HG03521 (cell line): ENCODE results near the gene SYNDIG1L.
"Not testable (repeated sequence)": the region's sequence is repeated elsewhere in the genome, so short reads cannot be mapped to it uniquely, and the experiment has no call there.

Experiments used
- ATAC-seq: cut with Tn5 transposase; IDR thresholded peaks from one replicate; pipeline ENCODE4 v1.9.1; 2021; ENCODE audit warnings: mild to moderate bottlenecking, moderate library complexity; ENCODE audit not compliant: unreplicated experiment

SYNDIG1L gene

GRCh38 chr14:74426202-74426582 is at the start of gene SYNDIG1L:
Gene SYNDIG1L (minus strand): TSS chr14:74426210. CDS start chr14:74409744, 16,466 bp downstream.
- no peak for ATAC-seq

GRCh38 chr14:74475678-74476077 is 49.7 kb upstream of the SYNDIG1L start:
- ATAC-seq = no peak

- ATAC-seq = no peak
These were observed 48.4 kb upstream of the SYNDIG1L start for GRCh38 chr14:74474376-74474775.

- ATAC-seq = no peak
These were observed 46.6 kb upstream of the SYNDIG1L start for GRCh38 chr14:74472601-74473000.

GRCh38 chr14:74469548-74470518 is 43.8 kb upstream of the SYNDIG1L start:
- no peak for ATAC-seq

- ATAC-seq = no peak
These were observed 42.5 kb upstream of the SYNDIG1L start for GRCh38 chr14:74468513-74468912.

- no peak for ATAC-seq
These were observed 39.3 kb upstream of the SYNDIG1L start for GRCh38 chr14:74465335-74465734.

GRCh38 chr14:74464785-74465184 is 38.8 kb upstream of the SYNDIG1L start:
- no peak for ATAC-seq

- ATAC-seq = no peak
These were observed 37.7 kb upstream of the SYNDIG1L start for GRCh38 chr14:74463697-74464096.

GRCh38 chr14:74462993-74463392 is 37.0 kb upstream of the SYNDIG1L start:
- ATAC-seq = no peak

- ATAC-seq = no peak
These were observed 34.0 kb upstream of the SYNDIG1L start for GRCh38 chr14:74459976-74460375.

GRCh38 chr14:74459289-74459946 is 33.4 kb upstream of the SYNDIG1L start:
- no peak for ATAC-seq

- ATAC-seq = no peak
These were observed 31.5 kb upstream of the SYNDIG1L start for GRCh38 chr14:74457565-74457895.

- ATAC-seq = no peak
These were observed 30.9 kb upstream of the SYNDIG1L start for GRCh38 chr14:74456684-74457564.

- ATAC-seq = not testable (repeated sequence)
These were observed 28.4 kb upstream of the SYNDIG1L start for GRCh38 chr14:74454397-74454796.

GRCh38 chr14:74444866-74445265 is 18.9 kb upstream of the SYNDIG1L start:
- no peak for ATAC-seq

- no peak for ATAC-seq
These were observed 16.7 kb upstream of the SYNDIG1L start for GRCh38 chr14:74442757-74443156.

- ATAC-seq = no peak
These were observed 15.1 kb upstream of the SYNDIG1L start for GRCh38 chr14:74441113-74441512.

GRCh38 chr14:74438351-74438915 is 12.4 kb upstream of the SYNDIG1L start:
- ATAC-seq = no peak

- ATAC-seq = no peak
These were observed 11.6 kb upstream of the SYNDIG1L start for GRCh38 chr14:74437496-74438053.
